HepG2 (cell line): ENCODE measurements around the gene RAP1A. TPM values are rescaled to one million over a fixed set of nuclear protein-coding genes. Genes with fewer than 3 reads are reported as not detected.

ENCODE experiments used
- FOXC1 ChIP-seq: sonication (generic); formaldehyde crosslinking; IDR thresholded peaks from 2 replicates; pipeline ENCODE4 v1.8.0; 2022; ENCODE audit warnings: mild to moderate bottlenecking, missing genetic modification reagents, borderline replicate concordance
- IRF2 ChIP-seq: IDR thresholded peaks from 2 replicates; pipeline ENCODE4 v1.6.1; 2018; ENCODE audit warnings: missing genetic modification reagents, missing compliant biosample characterization
- JDP2 ChIP-seq: sonication (generic); formaldehyde crosslinking; IDR thresholded peaks from 2 replicates; pipeline ENCODE4 v1.8.1; 2022; ENCODE audit warnings: missing genetic modification reagents, borderline replicate concordance
- KDM1A ChIP-seq: IDR thresholded peaks from 2 replicates; pipeline ENCODE4 v1.6.1; 2016; ENCODE audit warnings: missing compliant biosample characterization
- KDM2A ChIP-seq: sonication (generic); formaldehyde crosslinking; IDR thresholded peaks from 2 replicates; pipeline ENCODE4 v1.4.0; 2020; ENCODE audit warnings: low read depth, missing genetic modification reagents, borderline replicate concordance
- KDM5B ChIP-seq: sonication (generic); formaldehyde crosslinking; IDR thresholded peaks from 2 replicates; pipeline ENCODE4 v1.4.0; 2020; ENCODE audit warnings: missing genetic modification reagents, mild to moderate bottlenecking, borderline replicate concordance
- MBD4 ChIP-seq: IDR thresholded peaks from 2 replicates; pipeline ENCODE4 v1.6.1; 2012; ENCODE audit warnings: low read length, inconsistent platforms, borderline replicate concordance
- MLLT10 ChIP-seq: sonication (generic); formaldehyde crosslinking; IDR thresholded peaks from 2 replicates; pipeline ENCODE4 v1.4.0; 2020; ENCODE audit warnings: missing genetic modification reagents
- NR2F6 ChIP-seq, 2 experiments: IDR thresholded peaks; 2 replicates each; pipeline ENCODE4 v1.6.1; 2016; ENCODE audit warnings: antibody characterized with exemption in 1 of 2, mild to moderate bottlenecking in 1 of 2
- PCBP1 ChIP-seq: fragments of 200-400 bp; formaldehyde crosslinking; IDR thresholded peaks from 2 replicates; pipeline ENCODE4 v1.6.1; 2017; ENCODE audit warnings: mild to moderate bottlenecking, low read depth, low read length, borderline replicate concordance
- ZBTB38 ChIP-seq: sonication (generic); formaldehyde crosslinking; IDR thresholded peaks from 2 replicates; pipeline ENCODE4 v1.5.1; 2020; ENCODE audit warnings: mild to moderate bottlenecking, missing genetic modification reagents
- ZFP41 ChIP-seq: sonication (generic); formaldehyde crosslinking; IDR thresholded peaks from 2 replicates; pipeline ENCODE4 v1.4.0; 2020; ENCODE audit warnings: mild to moderate bottlenecking, missing genetic modification reagents, borderline replicate concordance
- ZMYM3 ChIP-seq: sonication (generic); formaldehyde crosslinking; IDR thresholded peaks from 2 replicates; pipeline ENCODE4 v1.5.1; 2020; ENCODE audit warnings: mild to moderate bottlenecking, missing genetic modification reagents
- ZNF101 ChIP-seq: sonication (generic); formaldehyde crosslinking; IDR thresholded peaks from 2 replicates; pipeline ENCODE4 v1.4.0; 2020; ENCODE audit warnings: mild to moderate bottlenecking, low read depth, missing genetic modification reagents, borderline replicate concordance
- ZNF652 ChIP-seq: IDR thresholded peaks from 2 replicates; pipeline ENCODE4 v1.6.1; 2016; ENCODE audit warnings: low read depth, borderline replicate concordance
- ZNF724P ChIP-seq: sonication (generic); formaldehyde crosslinking; IDR thresholded peaks from 2 replicates; pipeline ENCODE4 v1.8.0; 2022; ENCODE audit warnings: missing genetic modification reagents, borderline replicate concordance
- ZNF773 ChIP-seq: sonication (generic); formaldehyde crosslinking; IDR thresholded peaks from 2 replicates; pipeline ENCODE4 v1.4.0; 2020; ENCODE audit warnings: missing genetic modification reagents, borderline replicate concordance
- polyA plus RNA-seq, 8 experiments: library from polyadenylated mRNA; depleted of rRNA in 3 of 8; stranded (reverse) in 7 of 8; unstranded in 1 of 8; fragments of >200 nt; fragmentation: Illumina TruSeq in 4 of 8; extraction: Trizol in 4 of 8; gene quantifications; 2 replicates each; pipeline versions ENCODE4 v1.2.1 to v1.2.3, GENCODE V29; 2011 to 2016; ENCODE audit warnings: low read depth in 4 of 8, missing spikeins in 1 of 8, mixed read lengths in 1 of 8; ENCODE audit not compliant: insufficient read depth in 1 of 8
- total RNA-seq, 5 experiments: library from RNA; depleted of rRNA; stranded (reverse); fragments of >200 nt; fragmentation: Illumina TruSeq; extraction: Trizol; gene quantifications; 2 replicates each; pipeline ENCODE4 v1.2.3, GENCODE V29; 2016; ENCODE audit warnings: low read depth in 1 of 5
- TF ChIP-seq, protein P1 (sequence below), 2 experiments: sonication (generic) in 1 of 2; formaldehyde crosslinking in 1 of 2; IDR thresholded peaks; 2 replicates each; pipeline versions ENCODE4 v1.4.0 to v1.6.1; 2018 to 2020; ENCODE audit warnings: missing genetic modification reagents in 2 of 2, borderline replicate concordance in 1 of 2, low read depth in 1 of 2, mild to moderate bottlenecking in 1 of 2, missing biosample characterization in 1 of 2
- TF ChIP-seq, protein P2 (sequence below): sonication (generic); formaldehyde crosslinking; conservative IDR thresholded peaks from 2 replicates; pipeline ENCODE4 v1.8.1; 2023; ENCODE audit warnings: missing genetic modification reagents
- TF ChIP-seq, protein P3 (sequence below): sonication (generic); formaldehyde crosslinking; IDR thresholded peaks from 2 replicates; pipeline ENCODE4 v1.9.0; 2021; ENCODE audit warnings: missing genetic modification reagents, mild to moderate bottlenecking, borderline replicate concordance
- TF ChIP-seq, protein P4 (sequence below), 2 experiments: sonication (generic) in 1 of 2; formaldehyde crosslinking in 1 of 2; IDR thresholded peaks; 2 replicates each; pipeline versions ENCODE4 v1.4.0 to v1.6.1; 2016 to 2020; ENCODE audit warnings: borderline replicate concordance in 1 of 2, low read depth in 1 of 2, mild to moderate bottlenecking in 1 of 2, missing genetic modification reagents in 1 of 2

RAP1A gene
- total and polyA plus RNA-seq, 2 of the 13 experiments (the other 11 are each of a cell fraction or from before 2014, with no cell fraction given) = 19.0 to 20.7 TPM

DNA sequence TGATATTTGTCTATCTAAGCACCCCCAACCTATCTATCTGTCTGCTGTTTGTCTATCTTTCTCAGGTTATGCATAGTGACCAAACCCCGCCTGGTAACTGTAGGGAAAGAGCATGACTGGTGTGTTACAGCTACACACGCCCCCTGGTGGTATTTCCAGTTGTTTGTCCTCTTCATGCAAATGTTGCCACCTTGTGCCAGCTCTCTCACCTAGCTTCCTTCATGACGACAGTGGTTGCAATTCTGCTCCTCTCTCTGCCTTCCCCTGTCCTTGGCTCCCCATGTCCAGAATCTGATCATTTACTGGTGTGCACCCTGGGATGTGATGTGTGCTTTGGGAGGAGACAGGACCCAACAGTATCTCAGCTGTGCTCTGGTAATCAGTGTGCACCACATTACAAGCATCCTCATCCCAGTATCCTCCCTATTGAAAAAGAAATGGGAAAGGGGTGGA is 127.7 kb downstream of the RAP1A start (continued):
- TF ChIP-seq, protein P1, sequence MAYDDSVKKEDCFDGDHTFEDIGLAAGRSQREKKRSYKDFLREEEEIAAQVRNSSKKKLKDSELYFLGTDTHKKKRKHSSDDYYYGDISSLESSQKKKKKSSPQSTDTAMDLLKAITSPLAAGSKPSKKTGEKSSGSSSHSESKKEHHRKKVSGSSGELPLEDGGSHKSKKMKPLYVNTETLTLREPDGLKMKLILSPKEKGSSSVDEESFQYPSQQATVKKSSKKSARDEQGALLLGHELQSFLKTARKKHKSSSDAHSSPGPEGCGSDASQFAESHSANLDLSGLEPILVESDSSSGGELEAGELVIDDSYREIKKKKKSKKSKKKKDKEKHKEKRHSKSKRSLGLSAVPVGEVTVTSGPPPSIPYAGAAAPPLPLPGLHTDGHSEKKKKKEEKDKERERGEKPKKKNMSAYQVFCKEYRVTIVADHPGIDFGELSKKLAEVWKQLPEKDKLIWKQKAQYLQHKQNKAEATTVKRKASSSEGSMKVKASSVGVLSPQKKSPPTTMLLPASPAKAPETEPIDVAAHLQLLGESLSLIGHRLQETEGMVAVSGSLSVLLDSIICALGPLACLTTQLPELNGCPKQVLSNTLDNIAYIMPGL (CRISPR knock-in tag; IDR thresholded peaks at IDR 0.05; ENCODE audit: borderline replicate concordance in 1 of 2, low read depth in 1 of 2) = 0 out of 4 replicates have a peak, but pooled peaks of 1 of the 2 experiments have one; percentile 33
- 0 out of 2 replicates have a peak, but pooled peaks have one; percentile 45 for TF ChIP-seq IRF2
- no peak for TF ChIP-seq JDP2 (CRISPR knock-in tag)
- TF ChIP-seq, protein P2, sequence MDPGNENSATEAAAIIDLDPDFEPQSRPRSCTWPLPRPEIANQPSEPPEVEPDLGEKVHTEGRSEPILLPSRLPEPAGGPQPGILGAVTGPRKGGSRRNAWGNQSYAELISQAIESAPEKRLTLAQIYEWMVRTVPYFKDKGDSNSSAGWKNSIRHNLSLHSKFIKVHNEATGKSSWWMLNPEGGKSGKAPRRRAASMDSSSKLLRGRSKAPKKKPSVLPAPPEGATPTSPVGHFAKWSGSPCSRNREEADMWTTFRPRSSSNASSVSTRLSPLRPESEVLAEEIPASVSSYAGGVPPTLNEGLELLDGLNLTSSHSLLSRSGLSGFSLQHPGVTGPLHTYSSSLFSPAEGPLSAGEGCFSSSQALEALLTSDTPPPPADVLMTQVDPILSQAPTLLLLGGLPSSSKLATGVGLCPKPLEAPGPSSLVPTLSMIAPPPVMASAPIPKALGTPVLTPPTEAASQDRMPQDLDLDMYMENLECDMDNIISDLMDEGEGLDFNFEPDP (CRISPR knock-in tag) = 0 out of 2 replicates have a peak, but pooled peaks have one; percentile 46
- TF ChIP-seq ZNF773 = no peak
- TF ChIP-seq NR2F6 (IDR thresholded peaks at IDR 0.05) = no peak
- 0 out of 2 replicates have a peak, but pooled peaks have one; percentile 6 for TF ChIP-seq NR2F6 (CRISPR knock-in tag; IDR thresholded peaks at IDR 0.05)
- no peak for TF ChIP-seq FOXC1
- TF ChIP-seq ZNF652 (CRISPR knock-in tag) = no peak
- no peak for TF ChIP-seq ZNF101 (CRISPR knock-in tag)
- TF ChIP-seq, protein P3, sequence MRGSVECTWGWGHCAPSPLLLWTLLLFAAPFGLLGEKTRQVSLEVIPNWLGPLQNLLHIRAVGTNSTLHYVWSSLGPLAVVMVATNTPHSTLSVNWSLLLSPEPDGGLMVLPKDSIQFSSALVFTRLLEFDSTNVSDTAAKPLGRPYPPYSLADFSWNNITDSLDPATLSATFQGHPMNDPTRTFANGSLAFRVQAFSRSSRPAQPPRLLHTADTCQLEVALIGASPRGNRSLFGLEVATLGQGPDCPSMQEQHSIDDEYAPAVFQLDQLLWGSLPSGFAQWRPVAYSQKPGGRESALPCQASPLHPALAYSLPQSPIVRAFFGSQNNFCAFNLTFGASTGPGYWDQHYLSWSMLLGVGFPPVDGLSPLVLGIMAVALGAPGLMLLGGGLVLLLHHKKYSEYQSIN (CRISPR knock-in tag) = no peak
- peak; percentile 95 for TF ChIP-seq ZMYM3
- TF ChIP-seq PCBP1 = no peak
- no peak for TF ChIP-seq ZBTB38
- no peak for TF ChIP-seq MBD4
- TF ChIP-seq KDM2A = peak; percentile 36; the same call in 1 of the 2 replicates
- no peak for TF ChIP-seq MLLT10 (CRISPR knock-in tag)
- TF ChIP-seq, protein P4, sequence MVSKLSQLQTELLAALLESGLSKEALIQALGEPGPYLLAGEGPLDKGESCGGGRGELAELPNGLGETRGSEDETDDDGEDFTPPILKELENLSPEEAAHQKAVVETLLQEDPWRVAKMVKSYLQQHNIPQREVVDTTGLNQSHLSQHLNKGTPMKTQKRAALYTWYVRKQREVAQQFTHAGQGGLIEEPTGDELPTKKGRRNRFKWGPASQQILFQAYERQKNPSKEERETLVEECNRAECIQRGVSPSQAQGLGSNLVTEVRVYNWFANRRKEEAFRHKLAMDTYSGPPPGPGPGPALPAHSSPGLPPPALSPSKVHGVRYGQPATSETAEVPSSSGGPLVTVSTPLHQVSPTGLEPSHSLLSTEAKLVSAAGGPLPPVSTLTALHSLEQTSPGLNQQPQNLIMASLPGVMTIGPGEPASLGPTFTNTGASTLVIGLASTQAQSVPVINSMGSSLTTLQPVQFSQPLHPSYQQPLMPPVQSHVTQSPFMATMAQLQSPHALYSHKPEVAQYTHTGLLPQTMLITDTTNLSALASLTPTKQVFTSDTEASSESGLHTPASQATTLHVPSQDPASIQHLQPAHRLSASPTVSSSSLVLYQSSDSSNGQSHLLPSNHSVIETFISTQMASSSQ (IDR thresholded peaks at IDR 0.05; ENCODE audit: low read depth) = no peak
- TF ChIP-seq, protein P4 (CRISPR knock-in tag; IDR thresholded peaks at IDR 0.05; ENCODE audit: borderline replicate concordance) = no peak
- no peak for TF ChIP-seq ZFP41 (CRISPR knock-in tag)
- TF ChIP-seq KDM5B = no peak
- peak; percentile 72 for TF ChIP-seq KDM1A (CRISPR knock-in tag)
- no peak for TF ChIP-seq ZNF724P (CRISPR knock-in tag)
